ENCODE results near the gene PRDX6. TPM values are rescaled to one million over a fixed set of nuclear protein-coding genes. Genes with fewer than 3 reads are reported as not detected.

Gene PRDX6
- total and polyA plus RNA-seq, 7 experiments from 2014 or later: 84.8 to 150 (median 107) TPM

DNA sequence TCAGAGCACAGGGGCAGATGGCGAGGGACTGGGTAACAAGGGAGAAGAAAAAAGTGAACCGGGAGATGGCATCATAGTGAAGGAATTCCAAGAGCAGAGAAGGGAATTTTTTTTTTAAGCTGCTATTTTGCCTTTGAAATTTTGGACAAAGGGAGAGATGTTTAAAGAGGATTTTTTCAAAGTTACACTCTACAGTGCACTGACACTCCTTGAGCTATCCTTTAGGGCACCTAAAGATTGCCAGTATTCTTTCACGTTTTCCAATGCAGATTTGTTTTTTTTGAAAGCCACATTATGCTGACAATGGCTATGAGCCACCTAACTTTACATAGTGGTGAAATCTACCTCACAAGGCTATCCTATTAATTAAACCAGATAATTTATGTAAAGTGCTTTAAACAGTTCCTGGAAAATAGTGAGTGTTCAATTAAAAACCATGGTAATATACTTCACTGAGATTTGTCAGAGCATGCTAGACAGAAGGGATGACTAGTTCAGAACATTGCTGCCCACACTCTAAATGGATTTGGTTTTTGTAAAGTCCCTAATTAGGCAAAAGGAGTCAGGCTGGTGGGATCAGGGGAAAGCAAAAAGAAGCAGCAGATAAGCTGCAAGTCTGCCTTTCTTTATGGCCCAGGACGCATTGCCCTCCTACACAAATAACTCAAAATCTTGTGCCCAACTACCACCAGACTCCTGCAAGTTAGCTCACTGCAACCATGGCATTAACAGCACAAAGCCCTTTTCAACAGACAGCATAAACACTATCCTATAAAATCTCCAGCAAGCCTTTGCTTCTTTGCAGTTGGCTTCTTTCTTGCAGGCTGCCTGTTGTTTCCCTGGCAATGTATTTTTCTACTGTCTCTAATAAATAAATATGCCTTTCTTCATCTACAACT lies 53.9 kb downstream of the PRDX6 start:
- peaks cover 0 to 5% (median 0%) of the 10 kb centered on the region in 5 donors for H3K27me3 Mint-ChIP-seq
- intact Hi-C loops (cut with micrococcal nuclease): no loop called here
- ChIA-PET POLR2A (interaction anchor here (0.7 to 1.6 kb wide), 2 partner anchors 9 to 20 kb away, joined by 3 to 4 read pairs; no protein-coding TSS in a partner anchor), CTCF (interaction anchor here (0.5 to 0.7 kb wide), 2 partner anchors 295 to 512 kb away, joined by 3 read pairs; no protein-coding TSS in a partner anchor)
- H3K36me3 Mint-ChIP-seq: peaks cover 0 to 5% (median 0%) of the 10 kb centered on the region in 5 donors
- ATAC-seq: no peak
- H3K9me3 Mint-ChIP-seq: no peaks in the 10 kb centered on the region
- peaks cover 5 to 8% of the 10 kb centered on the region in 2 donors for H3K4me1 ChIP-seq (ENCODE audit: control insufficient read depth in 2 of 2, insufficient read depth in 2 of 2, low read length in 2 of 2)
- H3K36me3 ChIP-seq (ENCODE audit: control insufficient read depth in 2 of 3, insufficient read depth in 3 of 3, low read length in 3 of 3): no peaks in the 10 kb centered on the region
- H3K27me3 ChIP-seq (ENCODE audit: control insufficient read depth in 2 of 2, insufficient read depth in 2 of 2, low read length in 2 of 2): no peaks in the 10 kb centered on the region
- H3K27ac ChIP-seq (ENCODE audit: low read depth, low read length): no peak overlapping the region
- H3K4me3 ChIP-seq (ENCODE audit: low read length): no peak overlapping the region
- peak overlapping the region in 1 of 10 donors; percentile 15 for H3K4me3 Mint-ChIP-seq
- H3K9me3 ChIP-seq (ENCODE audit: control insufficient read depth in 2 of 3, low read length in 3 of 3): no peaks in the 10 kb centered on the region
- no peak for DNase-seq
- peaks cover 10 to 49% (median 34%) of the 10 kb centered on the region in 7 donors for H3K4me1 Mint-ChIP-seq
- no peak overlapping the region for H3K27ac Mint-ChIP-seq

DNA sequence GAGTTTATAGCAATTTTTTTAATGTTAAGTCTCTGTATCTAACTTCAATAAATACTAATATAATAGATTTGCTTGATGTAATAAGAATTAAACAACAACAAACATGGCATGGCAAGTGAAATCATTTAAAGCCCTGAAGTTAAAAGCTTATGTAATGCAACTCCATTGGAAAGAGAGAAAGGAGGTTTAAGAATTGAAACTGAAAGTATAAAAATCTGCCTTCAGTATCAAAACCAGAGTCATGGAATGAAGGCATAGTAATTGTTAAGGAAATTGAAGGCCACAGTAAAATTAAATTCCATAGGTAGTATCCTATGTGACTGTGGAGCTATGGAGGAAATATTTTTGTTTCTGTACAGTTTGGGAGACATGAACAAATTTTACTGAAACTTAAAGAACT lies 55.1 kb downstream of the PRDX6 start:
- Histone ChIP-seq H3K36me3 (ENCODE audit: control insufficient read depth in 2 of 3, insufficient read depth in 3 of 3, low read length in 3 of 3) (no peaks in the 10 kb centered on the region), H3K4me1 (ENCODE audit: control insufficient read depth in 2 of 2, insufficient read depth in 2 of 2, low read length in 2 of 2) (peaks cover 5 to 8% of the 10 kb centered on the region in 2 donors), H3K9me3 (ENCODE audit: control insufficient read depth in 2 of 3, low read length in 3 of 3) (no peaks in the 10 kb centered on the region), H3K27me3 (ENCODE audit: control insufficient read depth in 2 of 2, insufficient read depth in 2 of 2, low read length in 2 of 2) (no peaks in the 10 kb centered on the region), H3K4me3 (ENCODE audit: low read length) (peak overlapping the region; percentile 25), H3K27ac (ENCODE audit: low read depth, low read length) (no peak overlapping the region)
- Mint-ChIP-seq H3K36me3 (peaks cover 0 to 5% (median 0%) of the 10 kb centered on the region in 5 donors), H3K4me3 (peak overlapping the region in 9 of 10 donors; percentile 9 to 86 (median 67)), H3K27ac (peak overlapping the region in 8 of 9 donors; percentile 12 to 83 (median 34)), H3K9me3 (no peaks in the 10 kb centered on the region), H3K27me3 (peaks cover 0 to 5% (median 0%) of the 10 kb centered on the region in 5 donors), H3K4me1 (peaks cover 10 to 42% (median 34%) of the 10 kb centered on the region in 7 donors)
- CTCF ChIA-PET: no interaction called here
- peak in 3 of 9 donors; percentile 6 to 19 (median 10) for DNase-seq
- POLR2A ChIA-PET: interaction anchor here (0.6 kb wide), 1 partner anchor 329 kb away, joined by 3 read pairs; no protein-coding TSS in a partner anchor
- ATAC-seq: no peak
- intact Hi-C loops (cut with micrococcal nuclease): no loop called here

DNA sequence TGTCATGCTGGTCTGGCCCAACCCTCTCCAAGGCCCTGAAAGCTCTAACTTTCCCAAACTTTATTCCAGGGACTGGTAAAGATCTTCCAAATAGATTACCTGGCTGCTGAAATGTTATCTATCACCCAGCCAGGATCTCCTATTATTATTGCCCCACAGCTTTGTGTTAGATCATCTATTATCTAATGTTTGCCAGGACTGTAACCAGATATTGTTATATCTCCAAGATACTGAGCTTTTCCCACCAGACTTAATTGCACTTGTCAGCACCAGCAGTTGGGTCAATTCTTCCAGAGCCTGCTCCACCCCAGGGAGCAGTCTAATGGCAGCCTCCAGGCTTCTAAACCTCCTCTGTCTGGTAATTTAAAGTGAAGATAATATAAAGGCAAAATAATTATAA lies 59.1 kb downstream of the PRDX6 start:
- no peak for DNase-seq
- Histone ChIP-seq H3K27ac (ENCODE audit: low read depth, low read length) (no peak overlapping the region), H3K4me3 (ENCODE audit: low read length) (no peak overlapping the region), H3K9me3 (ENCODE audit: control insufficient read depth in 2 of 3, low read length in 3 of 3) (no peaks in the 10 kb centered on the region), H3K4me1 (ENCODE audit: control insufficient read depth in 2 of 2, insufficient read depth in 2 of 2, low read length in 2 of 2) (peaks cover 4 to 5% of the 10 kb centered on the region in 2 donors), H3K36me3 (ENCODE audit: control insufficient read depth in 2 of 3, insufficient read depth in 3 of 3, low read length in 3 of 3) (no peaks in the 10 kb centered on the region), H3K27me3 (ENCODE audit: control insufficient read depth in 2 of 2, insufficient read depth in 2 of 2, low read length in 2 of 2) (no peaks in the 10 kb centered on the region)
- no peak overlapping the region for H3K27ac Mint-ChIP-seq
- intact Hi-C loops (cut with micrococcal nuclease): no loop called here
- H3K27me3 Mint-ChIP-seq: peaks cover 0 to 12% (median 0%) of the 10 kb centered on the region in 5 donors
- H3K4me1 Mint-ChIP-seq: peaks cover 7 to 17% (median 14%) of the 10 kb centered on the region in 7 donors
- peaks cover 0 to 5% (median 0%) of the 10 kb centered on the region in 5 donors for H3K36me3 Mint-ChIP-seq
- no peak for ATAC-seq
- ChIA-PET POLR2A (no interaction called here), CTCF (no interaction called here)
- peaks cover 0 to 7% (median 0%) of the 10 kb centered on the region in 11 donors for H3K9me3 Mint-ChIP-seq
- no peak overlapping the region for H3K4me3 Mint-ChIP-seq

Other genes starting within 250 kb of the PRDX6 start
- not detected for gene SLC9C2, start 125.7 kb downstream of the PRDX6 start, total RNA-seq
- not detected for gene SLC9C2, start 125.7 kb downstream of the PRDX6 start, polyA plus RNA-seq
- gene TEX50, start 158.0 kb downstream of the PRDX6 start, total RNA-seq: not detected
- gene TEX50, start 158.0 kb downstream of the PRDX6 start, polyA plus RNA-seq: not detected
- gene ANKRD45, start 192.5 kb downstream of the PRDX6 start, total RNA-seq: not detected
- gene ANKRD45, start 192.5 kb downstream of the PRDX6 start, polyA plus RNA-seq: not detected
- gene KLHL20, start 237.6 kb downstream of the PRDX6 start, total RNA-seq: 10 to 100 TPM; 28.3 to 40.9 (median 32.8) TPM
- gene KLHL20, start 237.6 kb downstream of the PRDX6 start, polyA plus RNA-seq: 10 to 100 TPM; 25.5 to 27.3 TPM

All from naive thymus-derived CD4-positive, alpha-beta T cell (primary cell).